GM21447 (cell line): ENCODE data around the gene CPNE5.

Source experiments
- ATAC-seq: cut with Tn5 transposase; IDR thresholded peaks from one replicate; pipeline ENCODE4 v1.9.1; 2021; ENCODE audit not compliant: unreplicated experiment

The CPNE5 gene

DNA sequence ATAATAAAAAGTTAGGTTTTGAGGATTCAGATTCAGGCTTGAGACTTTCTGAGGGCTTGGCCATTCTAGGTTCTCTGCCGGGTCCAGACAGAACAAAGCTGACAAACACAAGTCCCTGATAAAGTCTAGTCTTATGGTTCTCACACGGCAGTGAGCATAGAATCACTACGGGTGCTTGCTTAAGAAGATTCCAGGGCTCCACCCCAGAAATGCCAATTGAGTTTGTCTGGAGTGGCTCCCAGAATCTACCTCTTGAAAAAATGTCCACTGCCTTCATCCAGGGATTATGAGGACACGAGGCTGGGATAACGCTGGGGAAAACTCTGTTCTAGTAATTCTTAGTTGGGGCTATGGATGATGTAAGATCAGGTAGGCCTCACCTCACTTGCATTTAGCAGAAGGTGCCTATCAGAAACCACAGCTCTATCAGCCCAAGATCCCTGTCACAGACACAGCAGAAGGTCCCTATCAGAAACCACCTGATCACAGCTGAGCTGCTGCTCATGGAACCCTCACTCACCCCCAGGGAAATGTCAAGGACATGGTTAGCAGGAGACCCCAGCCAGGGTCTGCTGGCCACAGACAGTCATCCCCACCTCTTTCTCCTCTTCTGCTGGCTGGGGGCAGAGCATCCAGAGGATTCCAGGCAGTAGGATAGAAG, 89.3 kb downstream of the CPNE5 start:
- no peak for ATAC-seq

DNA sequence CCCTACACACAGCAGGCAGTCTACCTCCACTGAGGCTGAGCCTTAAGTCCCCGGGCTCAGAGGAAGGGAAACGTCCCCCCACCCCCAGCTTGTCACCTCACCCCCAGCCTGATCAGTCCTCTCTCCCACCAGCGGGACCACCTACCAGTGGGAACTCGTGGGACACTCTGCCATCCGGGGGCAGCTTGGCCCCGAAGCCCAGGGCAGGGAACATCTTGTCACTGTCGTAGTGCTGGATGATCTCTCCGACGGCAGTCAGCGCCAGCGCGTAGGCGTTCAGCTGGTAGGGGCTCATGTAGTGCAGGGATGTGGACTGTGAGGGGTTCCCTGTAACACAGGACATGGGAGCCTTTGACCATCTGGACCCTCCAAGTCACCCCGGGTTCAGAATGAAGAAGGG, 93.0 kb downstream of the CPNE5 start:
- no peak for ATAC-seq

DNA sequence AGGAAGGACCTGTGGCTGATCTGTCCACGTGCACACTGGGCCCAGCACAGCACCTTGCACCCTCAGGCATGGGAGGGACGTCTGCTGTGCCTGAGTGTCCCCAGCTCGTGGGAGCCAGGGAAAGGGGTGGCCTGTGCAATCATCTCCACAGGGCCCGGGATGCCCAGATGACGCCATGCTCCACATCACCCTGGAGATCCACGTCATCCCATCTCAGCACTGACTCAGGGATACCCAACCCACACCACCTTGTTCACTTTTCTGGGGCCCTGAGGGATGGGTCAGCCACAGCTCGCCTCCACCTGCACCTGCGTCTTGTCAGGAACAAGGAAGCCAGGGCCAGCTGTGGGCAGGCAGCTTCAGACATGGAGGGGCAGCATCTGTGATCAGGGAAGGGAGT, 93.4 kb downstream of the CPNE5 start:
- ATAC-seq, result no peak

DNA sequence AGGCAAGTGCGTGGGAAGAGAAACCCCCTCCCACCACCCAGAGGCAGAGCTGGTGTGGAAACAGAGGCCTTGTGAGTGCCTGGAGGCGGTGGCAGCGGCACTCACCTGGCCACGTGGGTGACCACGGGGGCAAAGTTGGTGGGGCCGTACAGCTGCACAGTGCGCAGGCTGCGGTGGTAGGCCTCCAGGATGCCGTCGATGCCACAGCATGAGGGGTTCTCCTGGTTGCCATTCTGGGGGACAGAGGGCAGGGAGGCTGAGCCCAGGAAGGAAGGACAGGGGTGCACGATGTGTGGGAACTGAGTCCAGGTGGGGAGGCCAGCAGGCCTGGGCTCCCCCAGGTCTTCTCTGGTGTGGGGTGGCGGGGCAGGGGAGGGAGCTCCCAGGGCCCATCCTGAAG, 94.0 kb downstream of the CPNE5 start:
- ATAC-seq, result no peak

DNA sequence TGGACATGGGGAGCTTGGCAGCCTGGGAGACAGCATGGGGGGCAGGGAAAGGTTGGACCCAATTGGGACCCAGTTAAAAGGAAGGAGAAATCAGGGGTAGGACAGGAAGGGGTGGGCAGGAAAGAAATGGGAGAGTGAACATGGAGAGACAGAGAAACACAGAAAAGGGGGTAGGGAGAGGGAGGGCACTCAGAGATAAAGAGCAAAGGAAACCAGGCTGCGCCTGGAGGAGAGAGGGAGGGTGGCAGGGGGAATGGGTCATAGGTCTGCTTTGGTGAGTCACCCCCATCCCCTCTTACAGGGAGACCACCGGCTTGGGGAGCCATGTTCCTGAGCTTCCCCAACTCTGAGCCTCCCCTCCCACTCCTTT, 95.0 kb downstream of the CPNE5 start:
- ATAC-seq, result no peak

DNA sequence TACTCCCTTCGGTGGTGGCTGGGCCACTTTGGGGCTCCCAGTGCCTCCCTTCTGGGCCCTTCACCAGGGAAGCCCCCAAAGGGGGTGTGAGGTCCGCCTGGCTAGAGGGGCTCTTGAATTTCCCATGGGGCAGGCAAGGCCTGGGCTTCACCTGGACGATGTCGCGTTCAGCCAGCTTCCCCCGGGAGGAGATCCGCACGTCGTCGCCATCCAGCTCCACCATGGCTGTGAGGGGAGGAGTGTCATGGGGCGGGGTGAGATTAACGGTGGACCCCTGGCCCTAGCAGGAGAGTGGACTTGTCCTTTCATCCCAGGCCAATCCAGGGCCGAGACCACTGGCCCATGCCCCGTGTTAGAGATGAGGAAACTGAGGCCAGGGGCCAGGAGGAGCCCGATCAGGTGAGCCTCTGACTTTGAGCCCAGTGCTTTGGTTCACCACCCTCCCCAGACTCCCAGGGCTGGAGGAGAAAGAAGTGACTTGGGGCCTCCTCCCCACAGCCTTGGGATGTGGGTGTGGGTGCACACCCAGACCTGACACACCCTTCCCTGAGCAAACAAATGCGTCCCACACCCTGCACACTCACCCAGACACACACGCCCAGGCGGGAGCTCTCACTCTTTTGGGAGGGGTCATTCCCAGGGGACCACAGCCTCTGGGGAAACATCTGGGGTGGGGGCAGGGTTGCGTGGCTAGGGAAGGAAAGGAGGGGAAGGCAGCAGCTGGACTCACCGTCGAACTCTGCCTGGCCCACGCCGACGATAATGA, 95.5 kb downstream of the CPNE5 start:
- ATAC-seq, result no peak

DNA sequence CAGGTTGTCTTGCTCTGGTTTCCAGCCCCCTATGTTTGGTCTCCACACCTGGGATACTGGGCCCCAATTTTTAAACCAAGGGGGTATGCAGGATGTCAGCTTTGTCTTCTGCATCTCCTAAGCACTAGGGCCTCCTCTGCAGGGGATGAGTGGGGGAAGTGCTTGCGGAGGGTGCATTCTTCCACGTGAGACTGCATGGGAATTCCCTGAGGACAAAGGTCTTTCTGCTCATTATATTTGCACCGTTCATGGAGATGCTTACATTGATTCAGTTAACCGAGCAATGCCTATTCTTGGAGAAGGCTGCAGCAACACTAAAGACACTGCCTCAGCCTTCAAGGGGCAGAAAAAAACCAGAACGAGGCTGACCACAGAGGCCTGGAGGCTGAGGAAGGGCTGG, 96.2 kb downstream of the CPNE5 start:
- no peak for ATAC-seq

DNA sequence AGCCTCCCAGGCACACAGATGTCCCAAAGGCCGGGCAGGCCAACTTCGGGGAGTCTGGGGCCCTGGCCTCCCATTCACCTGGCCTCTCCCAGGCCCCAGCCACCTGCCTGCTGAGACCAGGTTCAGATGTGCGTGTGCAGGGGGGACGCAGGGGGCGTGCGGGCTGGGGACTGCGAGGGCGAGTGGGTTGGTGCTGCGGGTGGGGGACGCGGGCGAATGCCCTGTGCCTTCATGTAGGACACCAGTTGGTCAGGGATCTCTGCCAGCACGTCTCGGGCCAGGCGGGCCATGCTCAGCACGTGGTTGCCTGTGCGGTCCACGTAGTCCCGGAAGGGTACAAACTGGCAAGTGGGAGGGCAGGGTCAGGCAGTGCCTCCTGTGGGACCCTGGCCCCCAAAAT, 97.1 kb downstream of the CPNE5 start:
- no peak for ATAC-seq

DNA sequence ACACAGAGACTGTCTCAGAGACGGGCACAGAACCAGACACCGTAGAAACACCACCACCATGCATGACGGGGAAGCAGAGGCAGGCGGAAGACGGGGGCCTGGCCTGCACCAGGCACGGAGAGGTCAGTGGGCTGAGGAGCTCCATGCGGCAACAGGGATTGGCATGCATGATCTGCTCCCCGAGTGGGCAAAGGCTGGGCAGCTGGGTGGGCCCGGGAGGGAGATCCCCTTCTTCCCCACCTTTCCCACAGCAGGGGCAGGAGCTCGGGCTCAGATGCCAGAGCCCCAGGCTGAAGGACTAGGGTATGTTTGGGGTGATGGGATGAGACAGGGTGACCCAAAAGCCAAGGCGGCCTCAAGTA, 98.4 kb downstream of the CPNE5 start:
- ATAC-seq, result no peak

DNA sequence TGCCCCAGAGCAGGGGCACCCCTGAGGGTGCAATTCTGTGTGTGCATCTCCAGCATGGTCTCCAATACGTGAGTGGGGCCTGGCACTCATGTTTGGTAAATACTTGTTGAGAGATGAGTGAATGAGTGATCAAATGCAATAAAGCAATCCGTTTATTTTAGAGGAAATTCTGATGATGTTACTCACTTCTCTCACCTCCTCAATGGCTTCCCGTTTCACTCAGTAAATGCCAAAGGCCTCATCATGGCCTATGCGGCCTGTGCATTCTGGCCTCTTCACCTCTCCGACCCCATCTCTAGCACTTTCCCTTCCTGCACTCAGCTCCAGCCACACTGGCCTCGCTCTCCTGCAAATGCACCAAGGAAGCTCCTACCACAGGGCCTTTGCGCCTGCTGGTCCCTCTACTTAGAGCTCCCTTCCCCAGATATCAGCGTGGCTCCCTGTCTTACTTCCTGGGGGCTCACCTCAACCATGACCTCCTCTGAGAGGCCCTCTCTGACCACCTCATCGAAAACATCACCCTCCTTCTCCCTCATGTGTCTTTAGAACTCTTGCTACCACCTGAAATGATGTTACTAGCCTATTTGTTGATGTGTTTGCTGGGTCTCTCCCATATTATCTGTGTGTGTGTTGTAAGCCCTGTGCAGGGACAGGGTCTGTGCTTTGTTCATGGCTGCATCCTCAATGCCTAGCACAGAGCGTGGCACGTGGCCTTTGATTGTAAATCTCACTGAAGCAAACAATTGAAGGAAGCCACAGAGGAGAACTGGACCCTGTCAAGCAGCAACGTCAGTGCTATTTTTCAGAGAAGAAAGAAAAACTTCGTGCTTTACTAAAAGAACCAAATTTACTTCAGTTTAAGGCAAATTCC, 99.1 kb downstream of the CPNE5 start:
- no peak for ATAC-seq

DNA sequence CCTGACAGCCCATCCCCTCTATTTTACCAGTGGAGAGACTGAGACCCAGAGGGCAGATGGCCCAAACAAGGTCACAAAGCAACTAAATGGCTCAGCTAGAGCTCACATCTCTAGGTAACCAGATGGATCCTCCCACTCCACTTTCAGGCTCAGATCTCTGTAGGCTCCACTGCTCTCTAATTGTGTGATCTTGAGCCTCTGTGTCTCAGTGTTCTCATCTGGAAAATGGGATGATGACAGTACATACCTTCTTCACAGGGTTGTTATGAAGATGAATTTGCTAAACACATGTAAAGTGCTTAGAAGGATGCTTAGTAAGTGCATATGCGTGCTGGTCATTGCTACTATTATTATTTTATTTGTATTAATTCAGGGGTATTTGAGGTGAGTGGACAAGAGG, 101.1 kb downstream of the CPNE5 start:
- ATAC-seq, result no peak

DNA sequence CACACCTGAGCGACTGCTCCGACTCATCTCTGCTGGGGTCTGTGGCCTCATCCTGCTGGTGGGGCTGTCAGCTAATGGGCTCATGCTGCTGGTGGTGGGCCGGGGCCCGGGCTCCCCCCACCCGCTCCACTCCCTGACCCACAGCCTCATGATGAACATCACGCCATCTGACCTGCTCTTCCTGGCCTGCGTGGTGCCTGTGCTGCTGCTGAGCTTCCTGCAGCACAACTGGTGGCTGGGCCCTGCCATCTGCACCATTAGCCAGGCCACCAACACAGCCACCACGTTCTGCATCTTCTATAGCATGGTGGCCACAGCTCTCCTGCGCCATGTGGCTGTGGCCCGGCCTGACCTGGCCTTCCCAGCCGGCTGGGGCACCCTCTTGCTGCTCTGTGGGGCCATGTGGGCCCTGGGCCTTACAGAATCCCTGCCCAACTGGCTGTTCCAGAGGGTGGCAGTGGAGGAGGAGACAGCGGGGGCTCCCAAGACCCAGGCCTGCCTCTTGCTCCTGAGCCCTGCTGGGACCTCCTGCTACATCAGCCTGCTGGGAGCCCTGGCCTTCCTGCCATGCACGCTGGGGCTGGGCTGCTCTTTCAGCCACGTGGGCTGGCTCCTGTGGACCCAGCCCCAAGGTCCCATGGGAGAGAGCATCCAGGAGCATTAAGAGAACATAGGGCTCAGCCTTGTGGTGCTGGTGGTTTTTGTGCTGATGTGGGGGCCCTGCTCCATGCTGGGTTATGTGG, 102.0 kb downstream of the CPNE5 start:
- ATAC-seq, result no peak

DNA sequence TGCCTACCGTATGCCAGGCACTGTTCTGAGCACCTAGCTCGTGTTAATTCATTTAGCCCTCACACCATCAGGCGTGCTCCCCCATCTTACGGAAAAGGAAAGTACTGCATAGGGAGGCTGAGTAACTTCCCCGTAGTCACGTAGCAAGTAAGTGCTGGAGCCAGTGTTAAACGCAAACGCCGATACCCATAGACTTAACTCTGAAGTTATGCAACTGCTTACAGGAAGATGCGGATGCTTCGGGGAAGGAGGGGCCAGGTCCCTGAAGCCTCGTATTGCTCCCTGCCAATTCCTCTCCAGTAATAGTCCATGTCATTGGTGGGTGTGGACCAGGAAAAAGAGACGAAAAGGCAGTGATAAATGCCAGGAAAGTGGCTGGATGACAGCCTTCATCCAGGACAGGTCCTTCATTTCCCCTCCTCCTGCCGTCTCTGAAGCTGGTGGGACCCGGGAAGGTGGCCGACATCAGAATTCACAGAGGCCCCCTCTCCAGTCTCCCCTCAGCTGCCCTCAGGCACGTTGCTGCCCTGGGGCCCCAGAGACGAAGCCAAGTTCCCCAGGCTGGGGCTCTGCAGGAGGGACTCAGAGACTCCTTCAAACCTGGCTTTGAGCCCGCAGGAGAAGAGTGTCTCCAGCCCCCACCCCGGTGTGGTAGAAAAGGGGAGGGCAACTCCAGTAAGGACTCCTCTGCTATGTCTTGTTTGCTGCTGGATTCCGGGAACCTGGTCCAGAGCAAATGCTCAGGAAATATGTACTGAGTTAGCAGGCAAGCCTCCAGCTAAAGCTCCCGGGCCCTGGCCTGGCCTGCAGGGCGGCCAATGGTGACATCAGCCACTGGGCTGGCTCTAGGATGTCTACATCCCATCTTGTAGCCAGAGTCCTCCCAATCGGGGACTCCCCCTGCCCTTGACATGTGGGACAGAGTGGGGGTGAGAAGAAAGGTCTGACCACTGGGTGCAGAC, 103.9 kb downstream of the CPNE5 start:
- no peak for ATAC-seq

DNA sequence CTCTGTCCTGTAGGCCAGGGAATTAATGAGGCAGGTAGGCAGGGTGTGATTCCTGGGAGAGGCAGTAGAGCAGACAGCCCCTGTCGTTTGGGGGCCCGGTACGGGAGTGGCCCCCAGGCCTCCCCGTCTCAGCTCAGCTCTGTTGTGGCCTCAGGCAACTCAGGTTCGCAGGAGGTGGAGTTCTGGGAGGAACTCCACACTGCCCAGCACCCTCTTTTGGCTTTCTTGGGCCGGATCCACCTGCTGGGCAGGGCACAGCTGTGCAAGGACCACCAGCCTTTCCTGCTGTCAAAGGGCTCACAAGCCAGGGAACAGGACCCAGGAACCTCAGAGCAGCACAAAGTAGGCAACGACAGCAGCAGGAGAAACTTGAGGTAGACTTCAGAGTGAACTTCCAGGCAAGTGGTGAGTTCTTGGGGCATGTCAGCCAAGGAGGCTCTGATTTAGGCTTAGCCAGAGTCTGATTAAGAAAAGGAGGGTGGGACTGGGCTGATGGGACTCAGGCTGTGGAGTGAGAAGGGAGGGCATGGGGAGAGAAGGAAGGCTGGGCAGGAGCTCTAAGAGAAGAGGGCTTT, 104.7 kb downstream of the CPNE5 start:
- ATAC-seq, result no peak

DNA sequence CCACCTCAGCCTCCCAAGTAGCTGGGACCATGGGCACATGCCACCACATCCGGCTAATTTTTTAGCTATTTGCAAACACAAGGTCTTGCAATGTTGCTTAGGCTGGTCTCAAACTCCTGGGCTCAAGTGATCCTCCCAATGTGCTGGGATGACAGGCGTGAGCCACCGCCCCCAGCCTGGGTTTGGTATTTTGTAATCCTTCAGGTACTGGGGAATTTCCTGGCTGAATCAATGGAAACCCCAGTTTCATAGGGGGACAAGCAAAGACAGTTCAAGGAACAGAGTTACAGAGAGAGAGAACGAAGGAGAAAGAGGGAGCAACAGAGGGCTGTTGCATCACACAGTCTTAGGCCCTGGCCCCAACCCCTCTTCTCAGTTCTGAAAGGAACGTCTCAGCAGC, 105.9 kb downstream of the CPNE5 start:
- no peak for ATAC-seq

DNA sequence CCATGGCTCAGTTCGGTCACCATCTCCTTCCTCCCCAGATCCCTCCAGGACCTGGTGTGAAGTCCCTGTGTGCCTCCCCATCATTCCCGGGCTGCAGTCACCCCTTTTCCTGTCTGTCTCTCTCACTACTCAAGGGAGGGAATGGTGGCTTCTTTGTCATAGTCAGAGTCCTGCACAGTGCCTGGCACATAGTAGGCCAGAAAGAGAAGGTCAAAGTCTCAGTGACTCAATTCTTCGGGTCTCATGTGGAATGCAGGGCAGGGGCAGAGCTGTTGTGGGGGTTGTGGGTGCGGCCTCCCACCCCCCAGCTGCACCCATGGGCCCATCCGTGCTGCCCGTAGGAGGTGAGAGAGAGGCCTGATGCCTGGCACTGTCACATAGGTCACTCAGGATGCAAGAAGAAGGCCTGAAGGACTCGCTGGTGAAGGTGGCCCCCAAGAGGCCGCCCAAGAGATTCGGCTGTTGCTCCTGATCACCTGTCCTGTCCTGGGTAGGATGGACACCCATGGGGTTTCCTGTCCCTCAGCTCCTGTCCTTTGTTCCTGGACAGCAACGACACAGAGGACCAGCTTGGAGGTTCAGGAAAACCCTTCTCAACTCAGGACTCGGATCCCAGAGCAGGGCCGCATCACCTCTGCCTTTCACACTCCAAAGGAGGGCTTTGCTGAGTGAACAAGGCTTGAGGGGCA, 107.5 kb downstream of the CPNE5 start:
- ATAC-seq, result no peak

DNA sequence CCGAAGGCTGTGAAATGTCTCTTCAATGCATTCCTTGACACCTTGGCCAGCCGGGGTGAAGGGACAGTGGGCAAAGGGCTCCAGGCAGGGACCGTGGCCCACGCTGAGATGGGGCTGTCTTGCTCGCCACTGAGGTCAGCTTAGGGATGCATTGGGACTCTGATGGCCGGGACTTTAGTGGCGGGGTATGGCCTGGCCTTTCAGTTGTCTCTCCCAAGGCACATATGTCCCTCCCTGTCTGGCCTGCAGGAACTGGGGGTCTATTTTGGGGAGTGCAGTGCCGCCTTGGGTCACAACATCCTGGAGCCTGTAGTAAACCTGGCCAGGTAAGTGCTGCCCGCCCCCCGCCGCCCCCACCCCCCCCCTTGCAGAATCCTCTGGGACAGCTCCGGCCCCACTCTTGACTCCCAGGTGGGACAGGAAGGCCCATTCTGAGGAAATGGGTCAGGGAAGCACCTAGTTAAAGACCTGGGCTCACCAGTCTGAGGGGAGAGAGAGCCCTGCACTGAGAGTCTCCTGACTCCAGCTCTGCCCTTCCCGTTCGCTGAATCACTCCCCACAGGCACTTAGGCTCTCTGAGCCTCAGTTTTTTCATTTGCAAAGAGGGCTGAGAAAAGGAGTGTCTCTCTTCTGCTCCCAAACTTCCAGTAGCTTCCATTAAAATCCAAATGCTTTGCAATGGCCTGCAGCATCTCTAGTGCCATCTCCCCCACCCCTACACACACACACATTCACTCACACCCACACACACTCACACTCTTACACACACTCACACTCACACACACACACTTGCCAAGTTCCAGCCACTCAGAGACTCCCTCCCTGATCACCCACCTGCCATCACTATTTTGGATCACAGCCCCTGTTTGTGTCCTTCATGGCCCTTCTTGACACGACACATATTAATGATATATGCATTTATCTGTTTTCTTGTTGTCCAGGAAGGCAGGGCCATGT, 108.5 kb downstream of the CPNE5 start:
- ATAC-seq, result no peak

DNA sequence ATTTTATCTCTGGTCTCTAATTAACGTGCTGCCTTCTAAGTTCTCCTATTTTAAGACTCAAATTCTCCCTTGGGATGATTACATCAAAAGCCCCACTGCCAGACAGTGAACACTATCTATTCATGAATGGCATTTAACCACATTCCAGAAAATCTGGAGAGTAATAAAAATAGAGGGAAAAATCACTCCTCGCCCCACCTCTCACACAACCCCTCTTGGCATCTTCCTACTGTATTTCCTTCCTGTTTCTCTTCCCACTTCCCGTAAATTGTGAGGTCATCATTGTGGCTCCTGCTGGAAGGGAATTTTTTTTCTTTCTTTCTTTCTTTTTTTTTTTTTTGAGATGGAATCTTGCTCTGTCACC, 110.1 kb downstream of the CPNE5 start:
- ATAC-seq, result no peak
